GM23338 (cell line): ENCODE data around the gene FIGN. TPM values are rescaled to one million over a fixed set of nuclear protein-coding genes. Genes with fewer than 3 reads are reported as not detected.

Source experiments
- ATAC-seq: fragments of 200-7000 bp; cut with Tn5 transposase; 3 replicates; pipeline ENCODE4 v1.9.1; 2020
- DNase-seq: peaks from one replicate; pipeline ENCODE4 v3.0.0-alpha.2; 2015; ENCODE audit warnings: low spot score
- H2AFZ ChIP-seq: fragments of 200-600 bp; sonication (generic); 2 replicates; pipeline ENCODE4 v1.8.0; 2016; ENCODE audit warnings: antibody characterized with exemption, mild to moderate bottlenecking, moderate library complexity
- H3F3A ChIP-seq: fragments of 200-600 bp; sonication (generic); replicated peaks from 2 replicates; pipeline ENCODE4 v1.8.0; 2017; ENCODE audit warnings: antibody characterized with exemption, mixed run types, low read depth
- H3K27ac ChIP-seq: fragments of 200-600 bp; sonication (generic); 2 replicates; pipeline ENCODE4 v1.6.1; 2016; ENCODE audit warnings: low read depth
- H3K27me3 ChIP-seq: fragments of 200-600 bp; sonication (generic); 2 replicates; pipeline ENCODE4 v1.8.0; 2016; ENCODE audit warnings: mild to moderate bottlenecking, mixed run types, moderate library complexity; ENCODE audit not compliant: insufficient read depth
- H3K36me3 ChIP-seq: fragments of 200-600 bp; sonication (generic); 2 replicates; pipeline ENCODE4 v1.8.0; 2016; ENCODE audit warnings: mild to moderate bottlenecking; ENCODE audit not compliant: insufficient read depth
- H3K4me1 ChIP-seq: fragments of 200-600 bp; sonication (generic); 2 replicates; pipeline ENCODE4 v1.8.0; 2016; ENCODE audit warnings: mild to moderate bottlenecking, moderate library complexity; ENCODE audit not compliant: insufficient read depth
- H3K4me2 ChIP-seq: fragments of 200-600 bp; sonication (generic); 2 replicates; pipeline ENCODE4 v1.7.1; 2017; ENCODE audit warnings: mixed run types
- H3K4me3 ChIP-seq: fragments of 200-600 bp; sonication (generic); 2 replicates; pipeline ENCODE4 v1.6.1; 2016; ENCODE audit warnings: mixed run types
- H3K79me2 ChIP-seq: fragments of 200-600 bp; sonication (generic); replicated peaks from 2 replicates; pipeline ENCODE4 v1.8.0; 2017; ENCODE audit warnings: mild to moderate bottlenecking; ENCODE audit not compliant: insufficient read depth
- H3K9me2 ChIP-seq: fragments of 200-600 bp; sonication (generic); 2 replicates; pipeline ENCODE4 v1.8.0; 2017; ENCODE audit not compliant: insufficient read depth
- H4K20me1 ChIP-seq: fragments of 200-600 bp; sonication (generic); replicated peaks from 2 replicates; pipeline ENCODE4 v1.8.0; 2017; ENCODE audit warnings: mild to moderate bottlenecking; ENCODE audit not compliant: insufficient read depth
- H3K27ac Mint-ChIP-seq: 2 replicates; pipeline ENCODE4 v1.8.0; 2020; ENCODE audit warnings: inconsistent platforms, mild to moderate bottlenecking, moderate library complexity, mixed read lengths
- H3K27me3 Mint-ChIP-seq: 3 replicates; pipeline ENCODE4 v1.8.0; 2022; ENCODE audit warnings: low read depth, mild to moderate bottlenecking, moderate library complexity, mixed read lengths, inconsistent platforms; ENCODE audit not compliant: insufficient read depth, poor library complexity
- H3K36me3 Mint-ChIP-seq: 3 replicates; pipeline ENCODE4 v1.8.0; 2021; ENCODE audit warnings: low read depth, mild to moderate bottlenecking, inconsistent platforms, moderate library complexity, mixed read lengths
- H3K4me1 Mint-ChIP-seq: 3 replicates; pipeline ENCODE4 v1.8.0; 2020; ENCODE audit warnings: mild to moderate bottlenecking, inconsistent platforms, mixed read lengths
- H3K4me3 Mint-ChIP-seq: 3 replicates; pipeline ENCODE4 v1.8.0; 2021; ENCODE audit warnings: moderate library complexity, mild to moderate bottlenecking, inconsistent platforms, mixed read lengths
- H3K9me3 Mint-ChIP-seq: 3 replicates; pipeline ENCODE4 v1.8.0; 2020; ENCODE audit warnings: moderate library complexity, mild to moderate bottlenecking, inconsistent platforms, mixed read lengths
- CREB1 ChIP-seq: fragments of 250-450 bp; sonication (Bioruptor Pico); IDR thresholded peaks from 2 replicates; pipeline ENCODE4 v1.5.0; 2020; ENCODE audit warnings: low read depth, mild to moderate bottlenecking, moderate library complexity
- EZH2 ChIP-seq: fragments of 200-600 bp; sonication (generic); IDR thresholded peaks from one replicate; pipeline ENCODE4 v1.8.0; 2017; ENCODE audit warnings: antibody characterized with exemption, mild to moderate bottlenecking, low read depth; ENCODE audit not compliant: unreplicated experiment
- EZH2phosphoT487 ChIP-seq: fragments of 200-600 bp; sonication (generic); IDR thresholded peaks from one replicate; pipeline ENCODE4 v1.8.1; 2018; ENCODE audit warnings: antibody characterized with exemption; ENCODE audit not compliant: unreplicated experiment
- JUNB ChIP-seq: IDR thresholded peaks from one replicate; pipeline ENCODE4 v1.6.1; 2016; ENCODE audit warnings: antibody characterized with exemption; ENCODE audit not compliant: unreplicated experiment
- NANOG ChIP-seq: IDR thresholded peaks from 2 replicates; pipeline ENCODE4 v1.6.1; 2016; ENCODE audit warnings: antibody characterized with exemption, borderline replicate concordance
- POLR2AphosphoS5 ChIP-seq: IDR thresholded peaks from 2 replicates; pipeline ENCODE4 v1.6.1; 2016; ENCODE audit warnings: antibody characterized with exemption, low read depth
- STAT1 ChIP-seq: IDR thresholded peaks from one replicate; pipeline ENCODE4 v1.6.1; 2016; ENCODE audit warnings: antibody characterized with exemption; ENCODE audit not compliant: unreplicated experiment
- ZNF114 ChIP-seq: fragments of 250-450 bp; sonication (Bioruptor Pico); IDR thresholded peaks from 2 replicates; pipeline ENCODE4 v1.5.0; 2020; ENCODE audit warnings: mild to moderate bottlenecking, moderate library complexity
- ZNF331 ChIP-seq: fragments of 250-450 bp; sonication (Bioruptor Pico); IDR thresholded peaks from 2 replicates; pipeline ENCODE4 v1.5.0; 2020; ENCODE audit warnings: low read depth, mild to moderate bottlenecking, moderate library complexity
- polyA plus RNA-seq: library from polyadenylated mRNA; unstranded; fragments of >200 nt; fragmentation: Nextera tagmentation; extraction: Ambion mirVana; gene quantifications from 2 replicates; pipeline ENCODE4 v1.2.1, GENCODE V29; 2016
- total RNA-seq: library from RNA; depleted of rRNA; stranded (reverse); fragments of >200 nt; shearing (Covaris generic); gene quantifications from 2 replicates; pipeline ENCODE4 v1.2.3, GENCODE V29; 2014
- TF ChIP-seq, protein P1 (sequence below): fragments of 250-450 bp; sonication (Bioruptor Pico); IDR thresholded peaks from 2 replicates; pipeline ENCODE4 v1.5.0; 2020; ENCODE audit warnings: mild to moderate bottlenecking, moderate library complexity
- TF ChIP-seq, protein P2 (sequence below): IDR thresholded peaks from 2 replicates; pipeline ENCODE4 v1.6.1; 2016; ENCODE audit warnings: antibody characterized with exemption
- TF ChIP-seq, protein P3 (sequence below), 2 experiments: fragments of 200-600 bp in 1 of 2; sonication (generic) in 1 of 2; conservative IDR thresholded peaks; 2 replicates each; pipeline versions ENCODE4 v1.5.1 to v1.6.1; 2016 to 2017; ENCODE audit warnings: antibody characterized with exemption in 2 of 2, low read depth in 2 of 2, mild to moderate bottlenecking in 2 of 2, moderate library complexity in 1 of 2
- TF ChIP-seq, protein P4 (sequence below): IDR thresholded peaks from one replicate; pipeline ENCODE4 v1.6.1; 2018; ENCODE audit warnings: antibody characterized with exemption; ENCODE audit not compliant: unreplicated experiment

FIGN gene
- total and polyA plus RNA-seq, 2 experiments from 2014 or later = 17.2 to 23.6 TPM

DNA sequence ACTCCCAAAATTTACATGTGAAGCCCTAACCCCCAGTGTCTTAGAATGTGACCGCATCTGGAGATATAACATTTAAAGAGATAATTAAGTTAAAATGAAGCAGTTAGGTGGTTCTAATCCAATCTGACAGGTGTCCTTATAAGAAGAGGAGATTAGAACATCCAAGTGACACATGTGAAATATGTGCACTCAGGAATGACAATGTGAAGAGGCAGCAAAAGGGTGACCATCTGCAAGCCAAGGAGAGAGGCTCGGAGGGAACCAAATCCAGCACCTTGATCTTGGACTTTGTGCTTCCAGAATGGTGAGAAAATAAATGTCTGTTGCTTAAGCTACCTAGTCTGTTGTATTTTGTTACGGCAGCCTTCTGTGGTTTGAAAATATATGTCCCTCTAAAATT, 165.4 kb downstream of the FIGN start:
- Histone ChIP-seq H3K36me3 (no peaks in the 10 kb centered on the region), H3K4me2 (no peak overlapping the region), H3F3A (no peaks in the 10 kb centered on the region), H3K9me2 (no peaks in the 10 kb centered on the region), H3K27me3 (no peaks in the 10 kb centered on the region), H2AFZ (no peak overlapping the region), H3K27ac (no peak overlapping the region), H4K20me1 (no peaks in the 10 kb centered on the region), H3K4me1 (no peaks in the 10 kb centered on the region), H3K4me3 (no peak overlapping the region), H3K79me2 (no peaks in the 10 kb centered on the region)
- Mint-ChIP-seq H3K4me1 (no peaks in the 10 kb centered on the region), H3K4me3 (no peak overlapping the region), H3K9me3 (no peaks in the 10 kb centered on the region), H3K36me3 (no peaks in the 10 kb centered on the region), H3K27me3 (no peaks in the 10 kb centered on the region), H3K27ac (no peak overlapping the region)
- ATAC-seq (no peak), DNase-seq (no peak)
- TF ChIP-seq STAT1 = no peak
- no peak for TF ChIP-seq CREB1
- TF ChIP-seq JUNB = no peak
- TF ChIP-seq, protein P1, sequence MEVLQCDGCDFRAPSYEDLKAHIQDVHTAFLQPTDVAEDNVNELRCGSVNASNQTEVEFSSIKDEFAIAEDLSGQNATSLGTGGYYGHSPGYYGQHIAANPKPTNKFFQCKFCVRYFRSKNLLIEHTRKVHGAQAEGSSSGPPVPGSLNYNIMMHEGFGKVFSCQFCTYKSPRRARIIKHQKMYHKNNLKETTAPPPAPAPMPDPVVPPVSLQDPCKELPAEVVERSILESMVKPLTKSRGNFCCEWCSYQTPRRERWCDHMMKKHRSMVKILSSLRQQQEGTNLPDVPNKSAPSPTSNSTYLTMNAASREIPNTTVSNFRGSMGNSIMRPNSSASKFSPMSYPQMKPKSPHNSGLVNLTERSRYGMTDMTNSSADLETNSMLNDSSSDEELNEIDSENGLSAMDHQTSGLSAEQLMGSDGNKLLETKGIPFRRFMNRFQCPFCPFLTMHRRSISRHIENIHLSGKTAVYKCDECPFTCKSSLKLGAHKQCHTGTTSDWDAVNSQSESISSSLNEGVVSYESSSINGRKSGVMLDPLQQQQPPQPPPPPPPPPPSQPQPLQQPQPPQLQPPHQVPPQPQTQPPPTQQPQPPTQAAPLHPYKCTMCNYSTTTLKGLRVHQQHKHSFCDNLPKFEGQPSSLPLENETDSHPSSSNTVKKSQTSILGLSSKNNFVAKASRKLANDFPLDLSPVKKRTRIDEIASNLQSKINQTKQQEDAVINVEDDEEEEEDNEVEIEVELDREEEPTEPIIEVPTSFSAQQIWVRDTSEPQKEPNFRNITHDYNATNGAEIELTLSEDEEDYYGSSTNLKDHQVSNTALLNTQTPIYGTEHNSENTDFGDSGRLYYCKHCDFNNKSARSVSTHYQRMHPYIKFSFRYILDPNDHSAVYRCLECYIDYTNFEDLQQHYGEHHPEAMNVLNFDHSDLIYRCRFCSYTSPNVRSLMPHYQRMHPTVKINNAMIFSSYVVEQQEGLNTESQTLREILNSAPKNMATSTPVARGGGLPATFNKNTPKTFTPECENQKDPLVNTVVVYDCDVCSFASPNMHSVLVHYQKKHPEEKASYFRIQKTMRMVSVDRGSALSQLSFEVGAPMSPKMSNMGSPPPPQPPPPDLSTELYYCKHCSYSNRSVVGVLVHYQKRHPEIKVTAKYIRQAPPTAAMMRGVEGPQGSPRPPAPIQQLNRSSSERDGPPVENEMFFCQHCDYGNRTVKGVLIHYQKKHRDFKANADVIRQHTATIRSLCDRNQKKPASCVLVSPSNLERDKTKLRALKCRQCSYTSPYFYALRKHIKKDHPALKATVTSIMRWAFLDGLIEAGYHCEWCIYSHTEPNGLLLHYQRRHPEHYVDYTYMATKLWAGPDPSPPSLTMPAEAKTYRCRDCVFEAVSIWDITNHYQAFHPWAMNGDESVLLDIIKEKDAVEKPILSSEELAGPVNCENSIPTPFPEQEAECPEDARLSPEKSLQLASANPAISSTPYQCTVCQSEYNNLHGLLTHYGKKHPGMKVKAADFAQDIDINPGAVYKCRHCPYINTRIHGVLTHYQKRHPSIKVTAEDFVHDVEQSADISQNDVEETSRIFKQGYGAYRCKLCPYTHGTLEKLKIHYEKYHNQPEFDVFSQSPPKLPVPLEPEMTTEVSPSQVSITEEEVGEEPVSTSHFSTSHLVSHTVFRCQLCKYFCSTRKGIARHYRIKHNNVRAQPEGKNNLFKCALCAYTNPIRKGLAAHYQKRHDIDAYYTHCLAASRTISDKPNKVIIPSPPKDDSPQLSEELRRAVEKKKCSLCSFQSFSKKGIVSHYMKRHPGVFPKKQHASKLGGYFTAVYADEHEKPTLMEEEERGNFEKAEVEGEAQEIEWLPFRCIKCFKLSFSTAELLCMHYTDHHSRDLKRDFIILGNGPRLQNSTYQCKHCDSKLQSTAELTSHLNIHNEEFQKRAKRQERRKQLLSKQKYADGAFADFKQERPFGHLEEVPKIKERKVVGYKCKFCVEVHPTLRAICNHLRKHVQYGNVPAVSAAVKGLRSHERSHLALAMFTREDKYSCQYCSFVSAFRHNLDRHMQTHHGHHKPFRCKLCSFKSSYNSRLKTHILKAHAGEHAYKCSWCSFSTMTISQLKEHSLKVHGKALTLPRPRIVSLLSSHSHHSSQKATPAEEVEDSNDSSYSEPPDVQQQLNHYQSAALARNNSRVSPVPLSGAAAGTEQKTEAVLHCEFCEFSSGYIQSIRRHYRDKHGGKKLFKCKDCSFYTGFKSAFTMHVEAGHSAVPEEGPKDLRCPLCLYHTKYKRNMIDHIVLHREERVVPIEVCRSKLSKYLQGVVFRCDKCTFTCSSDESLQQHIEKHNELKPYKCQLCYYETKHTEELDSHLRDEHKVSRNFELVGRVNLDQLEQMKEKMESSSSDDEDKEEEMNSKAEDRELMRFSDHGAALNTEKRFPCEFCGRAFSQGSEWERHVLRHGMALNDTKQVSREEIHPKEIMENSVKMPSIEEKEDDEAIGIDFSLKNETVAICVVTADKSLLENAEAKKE (CRISPR knock-in tag) = no peak
- no peak for TF ChIP-seq EZH2
- TF ChIP-seq EZH2phosphoT487 = no peak
- no peak for TF ChIP-seq ZNF114 (CRISPR knock-in tag)
- TF ChIP-seq, protein P2, sequence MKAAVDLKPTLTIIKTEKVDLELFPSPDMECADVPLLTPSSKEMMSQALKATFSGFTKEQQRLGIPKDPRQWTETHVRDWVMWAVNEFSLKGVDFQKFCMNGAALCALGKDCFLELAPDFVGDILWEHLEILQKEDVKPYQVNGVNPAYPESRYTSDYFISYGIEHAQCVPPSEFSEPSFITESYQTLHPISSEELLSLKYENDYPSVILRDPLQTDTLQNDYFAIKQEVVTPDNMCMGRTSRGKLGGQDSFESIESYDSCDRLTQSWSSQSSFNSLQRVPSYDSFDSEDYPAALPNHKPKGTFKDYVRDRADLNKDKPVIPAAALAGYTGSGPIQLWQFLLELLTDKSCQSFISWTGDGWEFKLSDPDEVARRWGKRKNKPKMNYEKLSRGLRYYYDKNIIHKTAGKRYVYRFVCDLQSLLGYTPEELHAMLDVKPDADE = no peak
- TF ChIP-seq ZNF331 = no peak
- TF ChIP-seq, protein P3, sequence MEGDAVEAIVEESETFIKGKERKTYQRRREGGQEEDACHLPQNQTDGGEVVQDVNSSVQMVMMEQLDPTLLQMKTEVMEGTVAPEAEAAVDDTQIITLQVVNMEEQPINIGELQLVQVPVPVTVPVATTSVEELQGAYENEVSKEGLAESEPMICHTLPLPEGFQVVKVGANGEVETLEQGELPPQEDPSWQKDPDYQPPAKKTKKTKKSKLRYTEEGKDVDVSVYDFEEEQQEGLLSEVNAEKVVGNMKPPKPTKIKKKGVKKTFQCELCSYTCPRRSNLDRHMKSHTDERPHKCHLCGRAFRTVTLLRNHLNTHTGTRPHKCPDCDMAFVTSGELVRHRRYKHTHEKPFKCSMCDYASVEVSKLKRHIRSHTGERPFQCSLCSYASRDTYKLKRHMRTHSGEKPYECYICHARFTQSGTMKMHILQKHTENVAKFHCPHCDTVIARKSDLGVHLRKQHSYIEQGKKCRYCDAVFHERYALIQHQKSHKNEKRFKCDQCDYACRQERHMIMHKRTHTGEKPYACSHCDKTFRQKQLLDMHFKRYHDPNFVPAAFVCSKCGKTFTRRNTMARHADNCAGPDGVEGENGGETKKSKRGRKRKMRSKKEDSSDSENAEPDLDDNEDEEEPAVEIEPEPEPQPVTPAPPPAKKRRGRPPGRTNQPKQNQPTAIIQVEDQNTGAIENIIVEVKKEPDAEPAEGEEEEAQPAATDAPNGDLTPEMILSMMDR (conservative IDR thresholded peaks at IDR 0.05; ENCODE audit: low read depth in 2 of 2) = no peak
- no peak for TF ChIP-seq NANOG
- TF ChIP-seq, protein P4, sequence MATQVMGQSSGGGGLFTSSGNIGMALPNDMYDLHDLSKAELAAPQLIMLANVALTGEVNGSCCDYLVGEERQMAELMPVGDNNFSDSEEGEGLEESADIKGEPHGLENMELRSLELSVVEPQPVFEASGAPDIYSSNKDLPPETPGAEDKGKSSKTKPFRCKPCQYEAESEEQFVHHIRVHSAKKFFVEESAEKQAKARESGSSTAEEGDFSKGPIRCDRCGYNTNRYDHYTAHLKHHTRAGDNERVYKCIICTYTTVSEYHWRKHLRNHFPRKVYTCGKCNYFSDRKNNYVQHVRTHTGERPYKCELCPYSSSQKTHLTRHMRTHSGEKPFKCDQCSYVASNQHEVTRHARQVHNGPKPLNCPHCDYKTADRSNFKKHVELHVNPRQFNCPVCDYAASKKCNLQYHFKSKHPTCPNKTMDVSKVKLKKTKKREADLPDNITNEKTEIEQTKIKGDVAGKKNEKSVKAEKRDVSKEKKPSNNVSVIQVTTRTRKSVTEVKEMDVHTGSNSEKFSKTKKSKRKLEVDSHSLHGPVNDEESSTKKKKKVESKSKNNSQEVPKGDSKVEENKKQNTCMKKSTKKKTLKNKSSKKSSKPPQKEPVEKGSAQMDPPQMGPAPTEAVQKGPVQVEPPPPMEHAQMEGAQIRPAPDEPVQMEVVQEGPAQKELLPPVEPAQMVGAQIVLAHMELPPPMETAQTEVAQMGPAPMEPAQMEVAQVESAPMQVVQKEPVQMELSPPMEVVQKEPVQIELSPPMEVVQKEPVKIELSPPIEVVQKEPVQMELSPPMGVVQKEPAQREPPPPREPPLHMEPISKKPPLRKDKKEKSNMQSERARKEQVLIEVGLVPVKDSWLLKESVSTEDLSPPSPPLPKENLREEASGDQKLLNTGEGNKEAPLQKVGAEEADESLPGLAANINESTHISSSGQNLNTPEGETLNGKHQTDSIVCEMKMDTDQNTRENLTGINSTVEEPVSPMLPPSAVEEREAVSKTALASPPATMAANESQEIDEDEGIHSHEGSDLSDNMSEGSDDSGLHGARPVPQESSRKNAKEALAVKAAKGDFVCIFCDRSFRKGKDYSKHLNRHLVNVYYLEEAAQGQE = no peak
- no peak for TF ChIP-seq POLR2AphosphoS5
